ENCODE measurements around the gene PRIMPOL. TPM values are rescaled to one million over a fixed set of nuclear protein-coding genes. Genes with fewer than 3 reads are reported as not detected.

The PRIMPOL gene
- total and polyA plus RNA-seq, 9 of the 15 experiments (the other 6 are each of a cell fraction or from before 2014, with no cell fraction given), result 11.0 to 32.0 (median 16.1) TPM

DNA sequence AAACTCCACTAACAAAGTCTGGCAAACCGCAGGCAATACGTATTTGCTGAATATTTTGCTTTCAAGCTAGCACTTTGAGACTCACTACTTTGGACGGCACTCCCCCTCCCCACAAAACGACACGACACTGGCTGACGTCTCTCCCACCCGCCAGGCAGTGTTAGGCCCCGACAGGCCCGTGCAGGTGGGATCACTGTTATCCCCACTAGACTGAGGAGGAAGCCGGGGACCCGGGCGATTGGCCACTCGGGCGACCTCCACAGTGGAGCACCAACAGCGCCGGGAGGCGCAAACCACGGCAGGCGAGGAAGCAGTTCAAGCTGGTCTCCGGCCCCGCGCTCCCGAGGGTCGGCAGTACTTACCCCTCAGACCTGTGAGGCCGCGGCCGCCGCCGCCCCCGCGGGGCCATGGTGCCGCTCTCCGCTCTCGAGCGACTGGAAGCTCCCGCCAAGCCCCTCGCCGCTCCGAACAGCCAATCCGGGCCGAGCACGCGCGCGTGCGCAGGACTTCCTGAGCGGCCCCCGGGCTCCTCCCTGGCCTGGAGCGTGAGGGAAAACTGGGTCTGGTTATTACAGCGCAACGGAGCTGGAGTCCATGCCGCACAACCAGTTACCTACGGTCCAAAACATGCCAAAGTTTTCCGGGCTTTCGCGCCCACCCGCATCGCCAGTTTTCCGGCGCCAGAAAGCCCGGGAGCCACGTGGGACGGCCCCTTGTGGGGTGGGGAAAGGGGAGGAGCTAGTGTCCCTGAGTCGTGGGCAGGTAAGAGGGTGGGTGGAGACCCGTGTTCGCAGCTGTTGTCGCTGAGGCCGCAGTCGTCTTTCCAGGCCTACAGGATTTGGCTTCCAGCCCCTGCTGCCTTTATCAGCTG lies 84.4 kb downstream of the PRIMPOL start, which contains the start of gene CENPU (continued):
- TF ChIP-seq, protein P1, sequence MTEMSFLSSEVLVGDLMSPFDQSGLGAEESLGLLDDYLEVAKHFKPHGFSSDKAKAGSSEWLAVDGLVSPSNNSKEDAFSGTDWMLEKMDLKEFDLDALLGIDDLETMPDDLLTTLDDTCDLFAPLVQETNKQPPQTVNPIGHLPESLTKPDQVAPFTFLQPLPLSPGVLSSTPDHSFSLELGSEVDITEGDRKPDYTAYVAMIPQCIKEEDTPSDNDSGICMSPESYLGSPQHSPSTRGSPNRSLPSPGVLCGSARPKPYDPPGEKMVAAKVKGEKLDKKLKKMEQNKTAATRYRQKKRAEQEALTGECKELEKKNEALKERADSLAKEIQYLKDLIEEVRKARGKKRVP (CRISPR knock-in tag; IDR thresholded peaks at IDR 0.05), result 0 out of 2 replicates have a peak, but pooled peaks have one; percentile 7
- TF ChIP-seq, protein P2, sequence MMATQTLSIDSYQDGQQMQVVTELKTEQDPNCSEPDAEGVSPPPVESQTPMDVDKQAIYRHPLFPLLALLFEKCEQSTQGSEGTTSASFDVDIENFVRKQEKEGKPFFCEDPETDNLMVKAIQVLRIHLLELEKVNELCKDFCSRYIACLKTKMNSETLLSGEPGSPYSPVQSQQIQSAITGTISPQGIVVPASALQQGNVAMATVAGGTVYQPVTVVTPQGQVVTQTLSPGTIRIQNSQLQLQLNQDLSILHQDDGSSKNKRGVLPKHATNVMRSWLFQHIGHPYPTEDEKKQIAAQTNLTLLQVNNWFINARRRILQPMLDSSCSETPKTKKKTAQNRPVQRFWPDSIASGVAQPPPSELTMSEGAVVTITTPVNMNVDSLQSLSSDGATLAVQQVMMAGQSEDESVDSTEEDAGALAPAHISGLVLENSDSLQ (IDR thresholded peaks at IDR 0.05), result peak; percentile 81
- TF ChIP-seq, protein P3, sequence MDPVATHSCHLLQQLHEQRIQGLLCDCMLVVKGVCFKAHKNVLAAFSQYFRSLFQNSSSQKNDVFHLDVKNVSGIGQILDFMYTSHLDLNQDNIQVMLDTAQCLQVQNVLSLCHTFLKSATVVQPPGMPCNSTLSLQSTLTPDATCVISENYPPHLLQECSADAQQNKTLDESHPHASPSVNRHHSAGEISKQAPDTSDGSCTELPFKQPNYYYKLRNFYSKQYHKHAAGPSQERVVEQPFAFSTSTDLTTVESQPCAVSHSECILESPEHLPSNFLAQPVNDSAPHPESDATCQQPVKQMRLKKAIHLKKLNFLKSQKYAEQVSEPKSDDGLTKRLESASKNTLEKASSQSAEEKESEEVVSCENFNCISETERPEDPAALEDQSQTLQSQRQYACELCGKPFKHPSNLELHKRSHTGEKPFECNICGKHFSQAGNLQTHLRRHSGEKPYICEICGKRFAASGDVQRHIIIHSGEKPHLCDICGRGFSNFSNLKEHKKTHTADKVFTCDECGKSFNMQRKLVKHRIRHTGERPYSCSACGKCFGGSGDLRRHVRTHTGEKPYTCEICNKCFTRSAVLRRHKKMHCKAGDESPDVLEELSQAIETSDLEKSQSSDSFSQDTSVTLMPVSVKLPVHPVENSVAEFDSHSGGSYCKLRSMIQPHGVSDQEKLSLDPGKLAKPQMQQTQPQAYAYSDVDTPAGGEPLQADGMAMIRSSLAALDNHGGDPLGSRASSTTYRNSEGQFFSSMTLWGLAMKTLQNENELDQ (CRISPR knock-in tag; IDR thresholded peaks at IDR 0.05; ENCODE audit: borderline replicate concordance), result no peak
- TF ChIP-seq NFE2L1 (tag; IDR thresholded peaks at IDR 0.05; ENCODE audit: borderline replicate concordance, low read depth) (no peak), ZNF282 (CRISPR knock-in tag; IDR thresholded peaks at IDR 0.05) (no peak), RFX5 (IDR thresholded peaks at IDR 0.05; ENCODE audit: low read depth, low read length) (peak; percentile 90), ZNF551 (CRISPR knock-in tag; IDR thresholded peaks at IDR 0.05) (no peak), MYC (IDR thresholded peaks at IDR 0.05; ENCODE audit: low read depth, low read length) (peak; percentile 98), MYC (CRISPR knock-in tag; IDR thresholded peaks at IDR 0.05; ENCODE audit: borderline replicate concordance, low read depth) (peak; percentile 69; the same call in 1 of the 2 replicates), RAD21 (CRISPR knock-in tag; conservative IDR thresholded peaks at IDR 0.05 in 1 of 2, IDR thresholded peaks at IDR 0.05 in 1 of 2) (no peak)
- TF ChIP-seq, protein P4, sequence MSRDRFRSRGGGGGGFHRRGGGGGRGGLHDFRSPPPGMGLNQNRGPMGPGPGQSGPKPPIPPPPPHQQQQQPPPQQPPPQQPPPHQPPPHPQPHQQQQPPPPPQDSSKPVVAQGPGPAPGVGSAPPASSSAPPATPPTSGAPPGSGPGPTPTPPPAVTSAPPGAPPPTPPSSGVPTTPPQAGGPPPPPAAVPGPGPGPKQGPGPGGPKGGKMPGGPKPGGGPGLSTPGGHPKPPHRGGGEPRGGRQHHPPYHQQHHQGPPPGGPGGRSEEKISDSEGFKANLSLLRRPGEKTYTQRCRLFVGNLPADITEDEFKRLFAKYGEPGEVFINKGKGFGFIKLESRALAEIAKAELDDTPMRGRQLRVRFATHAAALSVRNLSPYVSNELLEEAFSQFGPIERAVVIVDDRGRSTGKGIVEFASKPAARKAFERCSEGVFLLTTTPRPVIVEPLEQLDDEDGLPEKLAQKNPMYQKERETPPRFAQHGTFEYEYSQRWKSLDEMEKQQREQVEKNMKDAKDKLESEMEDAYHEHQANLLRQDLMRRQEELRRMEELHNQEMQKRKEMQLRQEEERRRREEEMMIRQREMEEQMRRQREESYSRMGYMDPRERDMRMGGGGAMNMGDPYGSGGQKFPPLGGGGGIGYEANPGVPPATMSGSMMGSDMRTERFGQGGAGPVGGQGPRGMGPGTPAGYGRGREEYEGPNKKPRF (IDR thresholded peaks at IDR 0.05; ENCODE audit: low read depth, low read length), result no peak
- TF ChIP-seq, protein P5, sequence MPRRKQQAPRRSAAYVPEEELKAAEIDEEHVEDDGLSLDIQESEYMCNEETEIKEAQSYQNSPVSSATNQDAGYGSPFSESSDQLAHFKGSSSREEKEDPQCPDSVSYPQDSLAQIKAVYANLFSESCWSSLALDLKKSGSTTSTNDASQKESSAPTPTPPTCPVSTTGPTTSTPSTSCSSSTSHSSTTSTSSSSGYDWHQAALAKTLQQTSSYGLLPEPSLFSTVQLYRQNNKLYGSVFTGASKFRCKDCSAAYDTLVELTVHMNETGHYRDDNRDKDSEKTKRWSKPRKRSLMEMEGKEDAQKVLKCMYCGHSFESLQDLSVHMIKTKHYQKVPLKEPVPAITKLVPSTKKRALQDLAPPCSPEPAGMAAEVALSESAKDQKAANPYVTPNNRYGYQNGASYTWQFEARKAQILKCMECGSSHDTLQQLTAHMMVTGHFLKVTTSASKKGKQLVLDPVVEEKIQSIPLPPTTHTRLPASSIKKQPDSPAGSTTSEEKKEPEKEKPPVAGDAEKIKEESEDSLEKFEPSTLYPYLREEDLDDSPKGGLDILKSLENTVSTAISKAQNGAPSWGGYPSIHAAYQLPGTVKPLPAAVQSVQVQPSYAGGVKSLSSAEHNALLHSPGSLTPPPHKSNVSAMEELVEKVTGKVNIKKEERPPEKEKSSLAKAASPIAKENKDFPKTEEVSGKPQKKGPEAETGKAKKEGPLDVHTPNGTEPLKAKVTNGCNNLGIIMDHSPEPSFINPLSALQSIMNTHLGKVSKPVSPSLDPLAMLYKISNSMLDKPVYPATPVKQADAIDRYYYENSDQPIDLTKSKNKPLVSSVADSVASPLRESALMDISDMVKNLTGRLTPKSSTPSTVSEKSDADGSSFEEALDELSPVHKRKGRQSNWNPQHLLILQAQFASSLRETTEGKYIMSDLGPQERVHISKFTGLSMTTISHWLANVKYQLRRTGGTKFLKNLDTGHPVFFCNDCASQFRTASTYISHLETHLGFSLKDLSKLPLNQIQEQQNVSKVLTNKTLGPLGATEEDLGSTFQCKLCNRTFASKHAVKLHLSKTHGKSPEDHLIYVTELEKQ (CRISPR knock-in tag; IDR thresholded peaks at IDR 0.05), result no peak
- TF ChIP-seq, protein P6, sequence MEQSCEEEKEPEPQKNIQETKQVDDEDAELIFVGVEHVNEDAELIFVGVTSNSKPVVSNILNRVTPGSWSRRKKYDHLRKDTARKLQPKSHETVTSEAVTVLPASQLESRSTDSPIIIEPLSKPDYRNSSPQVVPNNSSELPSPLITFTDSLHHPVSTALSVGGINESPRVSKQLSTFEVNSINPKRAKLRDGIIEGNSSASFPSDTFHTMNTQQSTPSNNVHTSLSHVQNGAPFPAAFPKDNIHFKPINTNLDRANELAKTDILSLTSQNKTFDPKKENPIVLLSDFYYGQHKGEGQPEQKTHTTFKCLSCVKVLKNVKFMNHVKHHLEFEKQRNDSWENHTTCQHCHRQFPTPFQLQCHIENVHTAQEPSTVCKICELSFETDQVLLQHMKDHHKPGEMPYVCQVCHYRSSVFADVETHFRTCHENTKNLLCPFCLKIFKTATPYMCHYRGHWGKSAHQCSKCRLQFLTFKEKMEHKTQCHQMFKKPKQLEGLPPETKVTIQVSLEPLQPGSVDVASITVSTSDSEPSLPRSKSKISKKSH (CRISPR knock-in tag; IDR thresholded peaks at IDR 0.05), result no peak

Measured in K562 (cell line).